Right lobe of liver (tissue), 6 donors: Measurements from ENCODE around the gene OXER1. TPM values are rescaled to one million over a fixed set of nuclear protein-coding genes. Genes with fewer than 3 reads are reported as not detected.

Source experiments
- ATAC-seq, 4 donors: fragments of 200-7000 bp; cut with Tn5 transposase; one replicate each; pipeline ENCODE4 v1.9.1; 2020; ENCODE audit warnings: mild to moderate bottlenecking in 4 of 4, moderate library complexity in 4 of 4
- DNase-seq, 3 donors: peaks; one replicate each; pipeline ENCODE4 v3.0.0-alpha.2; 2020
- H3K27ac ChIP-seq, 3 donors: fragments of 200-600 bp; one replicate each; pipeline ENCODE4 v1.8.0; 2022
- H3K27me3 ChIP-seq, 2 donors: fragments of 200-600 bp; one replicate each; pipeline ENCODE4 v1.8.0; 2022
- H3K36me3 ChIP-seq, 4 donors: fragments of 200-600 bp; sonication (generic) in 1 of 4; one replicate each; pipeline versions ENCODE4 v1.5.1 to v1.8.0; 2017 to 2022; ENCODE audit warnings: control low read depth in 1 of 4
- H3K4me1 ChIP-seq, 4 donors: fragments of 200-600 bp; sonication (generic) in 1 of 4; one replicate each; pipeline versions ENCODE4 v1.5.1 to v1.8.0; 2017 to 2022; ENCODE audit warnings: control low read depth in 1 of 4
- H3K4me3 ChIP-seq, 3 donors: fragments of 200-600 bp; one replicate each; pipeline ENCODE4 v1.8.0; 2022
- H3K9me3 ChIP-seq, 4 donors: fragments of 200-600 bp; sonication (generic) in 1 of 4; one replicate each; pipeline versions ENCODE4 v1.5.1 to v1.8.0; 2017 to 2022; ENCODE audit warnings: control low read depth in 1 of 4
- CTCF ChIP-seq, 4 donors: fragments of 200-600 bp in 3 of 4; fragments of 450-650 bp in 1 of 4; IDR thresholded peaks; one replicate each; pipeline versions ENCODE4 v1.5.1 to v1.8.0; 2016 to 2022; ENCODE audit warnings: antibody characterized with exemption in 4 of 4, mild to moderate bottlenecking in 2 of 4
- POLR2A ChIP-seq: fragments of 450-650 bp; IDR thresholded peaks from one replicate; pipeline ENCODE4 v1.6.1; 2017; ENCODE audit warnings: antibody characterized with exemption, mild to moderate bottlenecking
- WGBS: methylation state at CpG from one replicate; pipeline ENCODE4 v1.1.6; 2018; ENCODE audit warnings: low coverage, low lambda C conversion rate; ENCODE audit not compliant: insufficient coverage; ENCODE audit errors: missing lambda C conversion rate; 5-methylcytosine and 5-hydroxymethylcytosine counted together
- intact Hi-C, 2 donors: fragments of 100-400 bp; cut with DNase I; formaldehyde crosslinking; loops; one replicate each; pipeline versions ENCODE4 v1.11.2 to v1.14.1; 2022
- total RNA-seq, 6 experiments: library from RNA; depleted of rRNA in 2 of 6; stranded (reverse); fragments of >200 nt in 2 of 6; fragmentation: NEBNext Ultra II Directional in 3 of 6; extraction: Animal tissue kit (Norgen Biotek cat#: 25700) in 3 of 6; gene quantifications; one replicate each; pipeline versions ENCODE4 v1.1.0 to v1.2.4, GENCODE V29; 2016 to 2023
- donor health status: DM: no; HTN: yes; CAD: no.
- donor health status: DM: no; HTN: no; CAD: no.
- donor health status: DM: no; HTN: no; CAD: no.
- donor health status: DM: no; HTN: yes; CAD: no.
- donor health status: DM: no; HTN: yes; CAD: no.

OXER1 gene
- total RNA-seq, 6 experiments from 2014 or later: 5.3 to 29.4 (median 10.7) TPM

GRCh38 chr2:42754776-42755140, 9.2 kb downstream of the OXER1 start:
- Histone ChIP-seq H3K4me1 (peaks cover 0 to 11% (median 3%) of the 10 kb centered on the region in 4 donors), H3K4me3 (no peak overlapping the region), H3K27ac (no peak overlapping the region), H3K27me3 (no peaks in the 10 kb centered on the region), H3K36me3 (no peaks in the 10 kb centered on the region), H3K9me3 (no peaks in the 10 kb centered on the region)
- no peak for TF ChIP-seq CTCF (IDR thresholded peaks at IDR 0.05)
- TF ChIP-seq POLR2A: no peak
- WGBS: 53% methylated on average over 3 of the region's 8 CpGs
- no peak for DNase-seq
- intact Hi-C loops: no loop called here
- ATAC-seq: no peak

- peak in 1 of 3 donors; percentile 81 for DNase-seq
- WGBS: 19% methylated on average over 5 of the region's 11 CpGs
- no peaks in the 10 kb centered on the region for H3K27me3 ChIP-seq
Measured at GRCh38 chr2:42754021-42754775, 9.7 kb downstream of the OXER1 start.

GRCh38 chr2:42752816-42753813, 10.8 kb downstream of the OXER1 start:
- Histone ChIP-seq H3K4me1 (peaks cover 0 to 11% (median 3%) of the 10 kb centered on the region in 4 donors), H3K36me3 (no peaks in the 10 kb centered on the region), H3K4me3 (no peak overlapping the region), H3K27me3 (no peaks in the 10 kb centered on the region), H3K27ac (no peak overlapping the region), H3K9me3 (no peaks in the 10 kb centered on the region)
- ATAC-seq (no peak), DNase-seq (no peak)
- 76% methylated on average over 12 of the region's 24 CpGs for WGBS
- intact Hi-C loops: no loop called here
- TF ChIP-seq CTCF (IDR thresholded peaks at IDR 0.05) (no peak), POLR2A (no peak)

More at GRCh38 chr2:42754021-42754775, 9.7 kb downstream of the OXER1 start:
- no peak for TF ChIP-seq POLR2A
- no peak overlapping the region for H3K27ac ChIP-seq
- no peak overlapping the region for H3K4me3 ChIP-seq
- no peaks in the 10 kb centered on the region for H3K36me3 ChIP-seq
- peaks cover 0 to 11% (median 3%) of the 10 kb centered on the region in 4 donors for H3K4me1 ChIP-seq
- intact Hi-C loops: no loop called here
- peak; percentile 77 to 87 (median 86) for ATAC-seq
- no peaks in the 10 kb centered on the region for H3K9me3 ChIP-seq

- TF ChIP-seq CTCF (IDR thresholded peaks at IDR 0.05) (no peak), POLR2A (no peak)
- ATAC-seq: peak; percentile 22 to 46 (median 37)
- Histone ChIP-seq H3K27ac (no peak overlapping the region), H3K27me3 (no peaks in the 10 kb centered on the region), H3K36me3 (no peaks in the 10 kb centered on the region), H3K9me3 (no peaks in the 10 kb centered on the region), H3K4me1 (peaks cover 0 to 11% (median 3%) of the 10 kb centered on the region in 4 donors), H3K4me3 (no peak overlapping the region)
- 48% methylated on average over 2 of the region's 2 CpGs for WGBS
- intact Hi-C loops: no loop called here
- no peak for DNase-seq
Measured at GRCh38 chr2:42752314-42752713, 11.6 kb downstream of the OXER1 start.
